Neuronal stem cell (in vitro differentiated cells): ENCODE data around the gene PHTF2.

Experiments
- DNase-seq: peaks from one replicate; pipeline ENCODE4 v3.0.0-alpha.2; 2013; ENCODE audit warnings: low spot score
- H2AFZ ChIP-seq: one replicate; pipeline ENCODE4 v1.6.1; 2013; ENCODE audit warnings: mild to moderate bottlenecking, low read length, inconsistent platforms
- H2AK5ac ChIP-seq: 2 replicates; pipeline ENCODE4 v1.6.1; 2013; ENCODE audit warnings: low read depth, mild to moderate bottlenecking, inconsistent platforms, low read length, moderate library complexity, mixed read lengths
- H2BK120ac ChIP-seq: 2 replicates; pipeline ENCODE4 v1.6.1; 2013; ENCODE audit warnings: low read depth, mild to moderate bottlenecking, inconsistent platforms, low read length, moderate library complexity, mixed read lengths
- H2BK12ac ChIP-seq: one replicate; pipeline ENCODE4 v1.6.1; 2013; ENCODE audit warnings: low read length, inconsistent platforms
- H2BK15ac ChIP-seq: 2 replicates; pipeline ENCODE4 v1.6.1; 2013; ENCODE audit warnings: mild to moderate bottlenecking, low read length, inconsistent platforms, mixed read lengths
- H2BK5ac ChIP-seq: one replicate; pipeline ENCODE4 v1.6.1; 2013; ENCODE audit warnings: inconsistent platforms, mild to moderate bottlenecking, low read length, moderate library complexity
- H3K14ac ChIP-seq: one replicate; pipeline ENCODE4 v1.6.1; 2013; ENCODE audit warnings: low read length, inconsistent platforms
- H3K18ac ChIP-seq: 2 replicates; pipeline ENCODE4 v1.6.1; 2013; ENCODE audit warnings: low read length, inconsistent platforms
- H3K23ac ChIP-seq: 2 replicates; pipeline ENCODE4 v1.6.1; 2013; ENCODE audit warnings: low read depth, mild to moderate bottlenecking, mixed read lengths, low read length, inconsistent platforms; ENCODE audit not compliant: poor library complexity
- H3K27ac ChIP-seq: replicated peaks from 3 replicates; pipeline ENCODE4 v1.5.1; 2013; ENCODE audit warnings: low read length, inconsistent platforms
- H3K27me3 ChIP-seq, 3 experiments: 2 replicates each; pipeline ENCODE4 v1.6.1; 2013; ENCODE audit warnings: low read length in 3 of 3, mild to moderate bottlenecking in 2 of 3, inconsistent platforms in 1 of 3, low read depth in 1 of 3, mixed read lengths in 1 of 3, moderate library complexity in 1 of 3; ENCODE audit not compliant: control insufficient read depth in 3 of 3, insufficient read depth in 3 of 3
- H3K36me3 ChIP-seq, 2 donors: replicated peaks in 1 of 2; 2 replicates each; pipeline ENCODE4 v1.6.1; 2013; ENCODE audit warnings: low read length in 2 of 2; ENCODE audit not compliant: control insufficient read depth in 2 of 2, insufficient read depth in 2 of 2
- H3K4ac ChIP-seq: 2 replicates; pipeline ENCODE4 v1.6.1; 2013; ENCODE audit warnings: inconsistent platforms, mild to moderate bottlenecking, low read length, moderate library complexity
- H3K4me1 ChIP-seq, 2 donors: 1 replicate in 1 of 2; 2 replicates in 1 of 2; pipeline ENCODE4 v1.6.1; 2013; ENCODE audit warnings: low read length in 2 of 2, low read depth in 1 of 2; ENCODE audit not compliant: control insufficient read depth in 2 of 2, insufficient read depth in 1 of 2
- H3K4me2 ChIP-seq: one replicate; pipeline ENCODE4 v1.6.1; 2013; ENCODE audit warnings: mild to moderate bottlenecking, low read length, inconsistent platforms; ENCODE audit not compliant: insufficient read depth, poor library complexity, severe bottlenecking
- H3K4me3 ChIP-seq, 2 donors: 2 replicates each; pipeline ENCODE4 v1.5.1; 2013; ENCODE audit warnings: low read length in 2 of 2, mild to moderate bottlenecking in 2 of 2, inconsistent platforms in 1 of 2, moderate library complexity in 1 of 2
- H3K79me1 ChIP-seq: one replicate; pipeline ENCODE4 v1.6.1; 2013; ENCODE audit warnings: low read depth, mild to moderate bottlenecking, inconsistent platforms, low read length, moderate library complexity
- H3K9ac ChIP-seq: one replicate; pipeline ENCODE4 v1.6.1; 2013; ENCODE audit warnings: mild to moderate bottlenecking, low read depth, low read length, inconsistent platforms; ENCODE audit not compliant: poor library complexity
- H3K9me3 ChIP-seq, 2 donors: replicated peaks in 1 of 2; 2 replicates each; pipeline versions ENCODE3 to v1.6.1; 2013; ENCODE audit warnings: low read length in 2 of 2, mild to moderate bottlenecking in 2 of 2, inconsistent platforms in 1 of 2, low read depth in 1 of 2, mixed read lengths in 1 of 2, moderate library complexity in 1 of 2; ENCODE audit not compliant: control insufficient read depth in 2 of 2, insufficient read depth in 1 of 2
- H4K8ac ChIP-seq: one replicate; pipeline ENCODE4 v1.6.1; 2013; ENCODE audit warnings: low read depth, mild to moderate bottlenecking, inconsistent platforms, low read length, moderate library complexity
- H4K91ac ChIP-seq: one replicate; pipeline ENCODE4 v1.6.1; 2013; ENCODE audit warnings: low read length, low read depth, mild to moderate bottlenecking, inconsistent platforms; ENCODE audit not compliant: poor library complexity
- WGBS, 2 donors: extraction: QIAGEN DNeasy Blood & Tissue Kit; methylation state at CpG; one replicate each; pipeline ENCODE4 v1.1.7; 2013; ENCODE audit warnings: missing lambda C conversion rate in 2 of 2, mixed read lengths in 1 of 2; ENCODE audit not compliant: insufficient read length in 2 of 2, insufficient replicate concordance in 1 of 2; ENCODE audit errors: extremely low coverage in 2 of 2; 5-methylcytosine and 5-hydroxymethylcytosine counted together

PHTF2 gene

DNA sequence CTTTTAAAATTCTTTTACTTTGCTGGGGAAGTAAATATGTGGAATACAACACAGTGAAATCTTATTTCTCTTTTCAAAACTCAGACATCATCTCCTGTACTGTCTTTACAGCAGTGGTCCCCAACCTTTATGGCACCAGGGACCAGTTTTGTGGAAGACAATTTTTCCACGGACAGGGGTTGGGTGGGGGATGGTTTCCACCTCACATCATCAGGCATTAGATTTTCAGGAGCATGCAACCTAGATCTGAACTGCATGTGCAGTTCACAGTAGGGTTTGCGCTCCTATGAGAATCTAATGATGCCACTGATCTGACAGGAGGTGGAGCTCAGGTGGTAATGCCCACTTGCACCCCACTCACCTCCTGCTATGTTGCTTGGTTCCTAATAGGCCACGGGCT lies 12.6 kb upstream of the PHTF2 start:
- Histone ChIP-seq H3K4me1 (peaks cover 0 to 3% of the 10 kb centered on the region in 2 donors), H2BK5ac (no peak overlapping the region), H3K27ac (no peak overlapping the region), H3K36me3 (peaks cover 3 to 27% of the 10 kb centered on the region in 2 donors), H3K4me2 (no peak overlapping the region), H3K4me3 (no peak overlapping the region), H4K8ac (no peak overlapping the region), H3K18ac (no peak overlapping the region), H4K91ac (no peak overlapping the region), H2BK15ac (no peak overlapping the region), H3K23ac (no peak overlapping the region), H2BK120ac (no peak overlapping the region), H2AK5ac (no peak overlapping the region), H3K9ac (no peak overlapping the region), H3K9me3 (peaks cover 0 to 11% of the 10 kb centered on the region in 2 donors), H3K79me1 (no peaks in the 10 kb centered on the region), H2BK12ac (no peak overlapping the region), H2AFZ (no peak overlapping the region), H3K14ac (no peak overlapping the region), H3K27me3 (no peaks in the 10 kb centered on the region), H3K4ac (no peak overlapping the region)
- no peak for DNase-seq
- WGBS, 2 donors: no CpG with 5 or more reads among the region's 3 CpGs

DNA sequence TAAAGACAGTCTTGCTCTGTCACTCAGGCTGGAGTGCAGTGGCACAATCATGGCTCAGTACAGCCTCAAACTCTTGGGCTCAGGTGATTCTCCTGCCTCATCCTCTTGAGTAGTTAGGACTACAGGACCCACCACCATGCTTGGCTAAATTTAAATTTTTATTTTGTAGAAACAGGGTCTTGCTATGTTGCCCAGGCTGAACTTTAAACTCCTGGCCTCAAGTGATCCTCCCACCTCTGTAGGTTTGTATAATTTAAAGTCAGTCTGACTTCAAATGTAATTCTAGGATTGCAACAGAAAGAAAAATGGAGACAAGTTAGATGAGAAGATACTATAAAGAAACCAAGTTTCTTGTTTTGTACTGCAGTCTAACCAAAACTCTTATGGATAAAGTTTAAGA lies 11.8 kb upstream of the PHTF2 start:
- peaks cover 0 to 3% of the 10 kb centered on the region in 2 donors for H3K4me1 ChIP-seq
- H3K79me1 ChIP-seq: no peaks in the 10 kb centered on the region
- no peak overlapping the region for H3K18ac ChIP-seq
- H4K91ac ChIP-seq: no peak overlapping the region
- no peak overlapping the region for H4K8ac ChIP-seq
- H3K4me3 ChIP-seq: no peak overlapping the region
- H2BK120ac ChIP-seq: no peak overlapping the region
- no peak overlapping the region for H2AFZ ChIP-seq
- no peaks in the 10 kb centered on the region for H3K27me3 ChIP-seq
- H3K4me2 ChIP-seq: no peak overlapping the region
- H3K23ac ChIP-seq: no peak overlapping the region
- H2AK5ac ChIP-seq: no peak overlapping the region
- DNase-seq: no peak
- H3K36me3 ChIP-seq: peaks cover 3 to 22% of the 10 kb centered on the region in 2 donors
- peaks cover 0 to 11% of the 10 kb centered on the region in 2 donors for H3K9me3 ChIP-seq
- no peak overlapping the region for H3K4ac ChIP-seq
- no peak overlapping the region for H2BK12ac ChIP-seq
- H3K14ac ChIP-seq: no peak overlapping the region
- H3K9ac ChIP-seq: no peak overlapping the region
- H2BK15ac ChIP-seq: no peak overlapping the region
- no peak overlapping the region for H2BK5ac ChIP-seq
- H3K27ac ChIP-seq: no peak overlapping the region

DNA sequence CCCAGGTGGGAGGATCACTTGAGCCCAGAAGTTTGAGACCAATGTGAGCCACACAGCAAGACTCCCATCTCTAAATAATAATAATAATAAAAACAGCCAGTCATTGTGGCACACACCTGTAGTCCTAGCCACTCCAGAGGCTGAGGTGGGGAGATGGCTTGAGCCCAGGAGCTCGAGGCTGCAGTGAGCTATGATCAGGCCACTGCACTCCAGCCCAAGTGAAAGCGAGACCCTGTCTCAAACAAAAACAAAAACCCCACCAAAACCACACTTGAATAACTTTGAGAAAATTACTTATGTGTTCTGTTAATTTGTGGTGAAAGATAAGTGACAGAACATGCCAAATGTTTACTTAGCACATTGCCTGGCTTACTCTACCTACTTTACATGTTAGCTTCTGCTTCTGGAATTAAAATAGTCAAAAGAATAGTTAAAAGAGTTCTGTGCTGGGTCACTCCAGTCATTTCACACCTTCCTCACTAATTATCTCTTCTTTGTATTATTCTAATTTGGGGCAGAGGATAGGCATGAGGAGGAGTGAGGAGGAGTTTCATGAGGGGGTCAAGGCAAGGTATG lies 10.2 kb upstream of the PHTF2 start:
- no peak overlapping the region for H2BK5ac ChIP-seq
- no peak overlapping the region for H2BK12ac ChIP-seq
- H3K4ac ChIP-seq: no peak overlapping the region
- peaks cover 2 to 18% of the 10 kb centered on the region in 2 donors for H3K36me3 ChIP-seq
- H3K9ac ChIP-seq: no peak overlapping the region
- H2BK120ac ChIP-seq: no peak overlapping the region
- no peak overlapping the region for H2AK5ac ChIP-seq
- no peak overlapping the region for H3K18ac ChIP-seq
- H3K27me3 ChIP-seq: no peaks in the 10 kb centered on the region
- peaks cover 0 to 11% of the 10 kb centered on the region in 2 donors for H3K9me3 ChIP-seq
- H3K23ac ChIP-seq: no peak overlapping the region
- H3K79me1 ChIP-seq: no peaks in the 10 kb centered on the region
- H3K4me2 ChIP-seq: no peak overlapping the region
- no peak overlapping the region for H2AFZ ChIP-seq
- H3K14ac ChIP-seq: no peak overlapping the region
- H4K8ac ChIP-seq: no peak overlapping the region
- peaks cover 0 to under 1% of the 10 kb centered on the region in 2 donors for H3K4me1 ChIP-seq
- no peak overlapping the region for H4K91ac ChIP-seq
- H2BK15ac ChIP-seq: no peak overlapping the region
- no peak overlapping the region for H3K27ac ChIP-seq
- WGBS, 2 donors: no CpG with 5 or more reads among the region's 2 CpGs
- no peak overlapping the region for H3K4me3 ChIP-seq
- no peak for DNase-seq

DNA sequence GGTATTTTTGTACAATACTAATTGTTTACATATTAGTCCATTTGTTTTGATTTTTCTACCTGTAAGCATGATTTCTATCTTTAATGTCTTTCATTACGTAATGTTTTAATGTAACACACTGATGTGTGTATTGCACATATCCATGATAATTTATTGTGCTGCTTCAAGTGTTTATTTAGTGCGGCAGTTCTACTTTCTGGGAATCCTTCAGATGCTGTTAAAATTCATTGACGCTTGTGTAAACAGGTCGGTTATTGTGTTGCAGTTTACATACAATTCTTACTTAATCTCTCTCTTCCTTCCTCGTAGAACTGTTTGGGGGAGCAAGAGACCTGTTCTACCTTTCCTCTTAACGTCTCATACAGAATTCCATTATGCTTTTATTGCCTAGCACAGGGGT lies 7.2 kb upstream of the PHTF2 start:
- H3K18ac ChIP-seq: no peak overlapping the region
- no peak overlapping the region for H3K14ac ChIP-seq

More for the DNA sequence above, 7.2 kb upstream of the PHTF2 start:
- Histone ChIP-seq H3K23ac (no peak overlapping the region), H3K4ac (no peak overlapping the region), H3K79me1 (no peaks in the 10 kb centered on the region), H2AFZ (no peak overlapping the region), H2BK120ac (no peak overlapping the region), H3K4me2 (no peak overlapping the region), H3K27ac (no peak overlapping the region), H3K36me3 (peaks cover 2 to 34% of the 10 kb centered on the region in 2 donors), H3K4me3 (no peak overlapping the region), H2BK12ac (no peak overlapping the region), H4K8ac (no peak overlapping the region), H4K91ac (no peak overlapping the region), H2BK5ac (no peak overlapping the region), H2BK15ac (no peak overlapping the region), H3K9me3 (peaks cover 0 to under 1% of the 10 kb centered on the region in 2 donors), H3K4me1 (no peaks in the 10 kb centered on the region), H3K27me3 (no peaks in the 10 kb centered on the region), H2AK5ac (no peak overlapping the region), H3K9ac (no peak overlapping the region)
- no CpG with 5 or more reads among the region's 6 CpGs for WGBS, 2 donors
- DNase-seq: no peak
